ENCODE measurements around the gene CLEC6A.
"Not testable (repeated sequence)": the region's sequence is repeated elsewhere in the genome, so short reads cannot be mapped to it uniquely, and the experiment has no call there.

CLEC6A gene

DNA sequence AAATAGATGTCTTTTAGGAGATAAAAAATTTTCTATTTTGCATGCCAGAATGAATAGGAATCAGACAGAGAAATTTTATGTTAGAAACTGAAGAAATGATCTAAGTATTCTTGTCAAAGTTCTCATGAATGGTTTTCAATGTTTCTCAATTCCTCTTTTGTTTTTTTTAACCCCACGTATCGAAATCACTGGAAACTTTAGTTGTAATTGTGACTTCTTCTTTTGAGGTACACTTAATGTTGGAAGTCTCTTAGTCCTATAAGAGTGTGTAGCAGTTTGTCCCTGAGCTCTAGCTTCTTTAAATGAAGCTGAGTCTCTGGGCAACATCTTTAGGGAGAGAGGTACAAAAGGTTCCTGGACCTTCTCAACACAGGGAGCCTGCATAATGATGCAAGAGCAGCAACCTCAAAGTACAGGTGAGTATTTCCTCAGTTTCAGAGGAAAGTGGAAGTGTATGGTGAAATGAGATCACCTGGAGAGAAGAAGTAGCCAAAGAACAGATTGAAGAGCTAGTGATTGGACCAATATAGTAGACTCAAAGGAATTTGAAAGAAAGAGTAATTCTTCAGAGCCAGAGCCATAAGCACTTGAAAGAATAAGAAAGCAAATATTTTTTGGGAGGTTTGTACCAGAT, at the start of gene CLEC6A:
CLEC6A (plus strand) TSS at position 236 of the 634 bp plus-strand sequence; CDS start at position 386, 150 bp downstream.
- DNase-seq (ENCODE audit: low read depth in 2 of 2) = no peak

DNA sequence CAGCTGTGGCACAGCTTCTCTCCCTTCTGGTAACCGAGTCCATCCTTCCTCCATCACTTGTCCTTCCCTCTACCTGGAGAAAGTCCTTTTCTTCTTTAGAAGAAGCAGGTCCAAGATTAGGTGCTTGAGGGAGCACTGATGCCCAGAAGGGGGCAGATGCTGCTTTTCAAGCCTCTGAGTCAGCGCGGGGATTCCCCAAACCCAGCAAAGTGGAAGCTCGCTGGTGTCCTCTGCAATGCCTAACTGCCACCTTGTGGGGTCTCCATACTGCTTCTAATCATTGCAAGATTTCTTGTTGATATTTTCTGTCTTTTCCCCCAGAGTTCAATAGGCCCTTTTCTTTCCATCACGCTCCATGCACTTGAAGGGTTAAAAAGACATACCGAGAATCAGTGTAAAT, 36.2 kb upstream of the CLEC6A start:
- not testable (repeated sequence) for DNase-seq (ENCODE audit: low read depth in 2 of 2)

DNA sequence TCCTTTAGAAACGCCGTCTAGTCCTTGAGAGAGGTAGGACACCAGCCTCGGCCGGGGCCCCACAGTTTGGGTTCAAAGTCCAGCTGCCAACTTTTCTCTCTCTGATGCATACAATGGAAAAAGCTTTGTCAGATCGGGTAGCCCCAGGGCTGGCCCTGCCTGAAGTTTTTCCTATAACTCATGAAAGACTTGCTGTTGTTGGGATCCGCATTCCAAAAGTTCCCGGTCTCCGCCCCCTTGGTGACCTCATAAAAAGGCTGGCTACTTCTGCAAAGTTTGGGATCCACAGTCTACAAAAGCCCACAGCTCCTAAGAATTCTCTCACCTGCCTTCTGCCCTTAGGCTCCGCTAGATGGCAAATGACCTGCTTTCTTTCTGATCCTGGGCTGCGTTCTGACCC, 35.3 kb upstream of the CLEC6A start:
- DNase-seq (ENCODE audit: low read depth in 2 of 2) = no peak

- not testable (repeated sequence) for DNase-seq (ENCODE audit: low read depth in 2 of 2)
Observed at GRCh38 chr12:8444536-8445278, 11.1 kb upstream of the CLEC6A start.

DNA sequence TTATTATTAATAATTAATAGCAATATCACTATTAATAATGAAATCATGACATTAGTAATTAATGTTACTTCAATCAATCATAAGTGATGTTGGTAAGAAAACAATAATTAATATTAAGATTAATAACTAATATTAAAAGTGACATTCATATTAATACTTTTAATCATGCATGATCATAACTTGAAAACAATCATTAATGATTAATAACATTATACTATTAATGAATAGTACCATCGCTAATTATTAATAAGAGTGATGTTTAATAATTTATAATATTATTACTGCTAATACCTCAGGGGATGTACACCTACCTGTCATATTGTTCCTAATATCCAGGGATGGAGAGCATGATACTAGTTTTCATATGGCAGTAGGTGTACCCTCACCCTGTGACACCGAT, 10.0 kb upstream of the CLEC6A start:
- DNase-seq (ENCODE audit: low read depth in 2 of 2) = no peak

- DNase-seq (ENCODE audit: low read depth in 2 of 2) = no peak
Observed at GRCh38 chr12:8446642-8447547, 8.9 kb upstream of the CLEC6A start.

DNA sequence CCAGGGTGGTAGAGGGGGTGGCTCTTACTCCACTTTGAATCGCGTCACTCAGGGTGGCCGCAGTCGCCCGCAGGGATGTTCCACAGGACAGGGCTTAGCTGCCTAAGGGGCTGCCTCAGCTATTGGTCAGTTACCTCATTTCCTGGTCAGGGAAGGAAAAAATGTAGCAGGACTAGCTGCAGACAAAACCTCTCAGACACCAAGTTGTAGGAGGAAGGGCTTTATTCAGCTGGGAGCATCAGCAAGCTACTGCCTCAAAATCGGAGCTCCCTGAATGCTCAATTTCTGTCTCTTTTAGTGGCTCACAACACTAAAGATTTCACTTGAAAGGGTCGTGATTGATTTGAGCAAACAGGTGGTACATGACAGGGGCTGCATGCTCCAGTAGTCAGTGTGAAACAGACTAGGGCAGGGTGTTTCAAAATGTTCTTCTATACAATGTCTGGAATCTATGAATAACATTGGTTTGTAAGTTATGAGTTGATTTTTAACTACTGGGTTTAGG, 6.4 kb upstream of the CLEC6A start:
- no peak for DNase-seq (ENCODE audit: low read depth in 2 of 2)

DNA sequence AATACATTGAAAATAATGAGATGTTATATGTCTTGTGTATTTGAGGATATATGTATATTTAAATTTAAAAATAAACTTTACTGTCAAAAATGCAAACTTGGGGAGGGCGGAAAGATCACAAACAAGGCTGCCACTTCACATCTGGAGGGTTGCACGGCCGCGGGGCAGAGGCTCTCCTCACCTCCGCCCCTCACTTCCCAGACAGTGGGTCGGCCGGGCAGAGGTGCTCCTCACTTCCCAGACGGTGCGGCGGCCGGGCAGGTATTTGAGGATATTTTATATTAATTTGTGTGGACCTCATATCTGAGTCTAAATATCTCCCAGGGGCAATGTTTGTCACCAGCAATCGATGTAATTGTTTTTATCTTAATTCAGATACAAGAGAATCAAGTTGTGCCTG, 3.7 kb upstream of the CLEC6A start:
- DNase-seq (ENCODE audit: low read depth in 2 of 2) = no peak

DNA sequence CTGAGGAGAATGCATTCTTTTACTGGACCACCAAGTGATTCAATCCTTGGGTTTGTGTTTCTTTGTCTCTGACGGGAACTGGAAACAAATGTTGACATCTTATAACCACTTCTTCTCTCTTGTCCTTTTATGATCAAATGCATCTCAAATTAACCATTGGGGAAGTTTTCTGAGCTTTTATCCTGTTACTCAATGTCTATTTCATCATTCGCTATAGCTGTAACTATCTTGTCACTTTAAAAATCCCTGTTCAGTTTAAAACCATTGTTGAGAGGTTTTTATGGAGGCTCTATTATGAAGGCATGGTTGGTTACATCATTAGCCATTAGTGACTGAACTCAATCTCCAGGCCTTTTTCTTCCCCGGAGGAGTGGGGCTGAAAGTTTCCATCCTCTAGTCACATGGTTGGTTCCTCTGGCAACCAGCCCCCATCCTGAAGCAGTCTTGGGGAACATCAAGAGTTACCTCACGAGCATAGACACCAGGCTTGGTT, 2.7 kb upstream of the CLEC6A start:
- no peak for DNase-seq (ENCODE audit: low read depth in 2 of 2)

GRCh38 chr12:8453796-8454195, 2.0 kb upstream of the CLEC6A start:
- DNase-seq (ENCODE audit: low read depth in 2 of 2) = no peak

GRCh38 chr12:8455271-8455670, 491 bp upstream of the CLEC6A start:
- no peak for DNase-seq (ENCODE audit: low read depth in 2 of 2)

DNA sequence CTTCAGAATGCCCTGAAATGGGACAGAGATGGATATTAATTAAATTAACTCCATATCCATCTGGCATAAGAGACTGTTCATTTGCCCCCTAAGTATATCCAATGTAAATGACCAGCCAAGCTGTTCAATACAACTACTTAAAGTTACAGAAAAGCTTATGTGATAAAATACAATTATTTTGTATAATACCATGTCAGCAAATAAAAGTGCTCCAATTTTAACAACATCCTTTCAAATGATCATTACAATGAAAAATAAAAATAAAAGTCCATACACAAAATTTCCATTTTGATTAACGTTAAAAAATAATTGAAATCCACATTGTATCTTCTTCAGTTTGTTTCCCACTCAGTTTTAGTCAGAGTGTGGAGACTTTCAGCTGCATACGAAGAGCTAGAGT, 5.7 kb downstream of the CLEC6A start:
- no peak for DNase-seq (ENCODE audit: low read depth in 2 of 2)

DNA sequence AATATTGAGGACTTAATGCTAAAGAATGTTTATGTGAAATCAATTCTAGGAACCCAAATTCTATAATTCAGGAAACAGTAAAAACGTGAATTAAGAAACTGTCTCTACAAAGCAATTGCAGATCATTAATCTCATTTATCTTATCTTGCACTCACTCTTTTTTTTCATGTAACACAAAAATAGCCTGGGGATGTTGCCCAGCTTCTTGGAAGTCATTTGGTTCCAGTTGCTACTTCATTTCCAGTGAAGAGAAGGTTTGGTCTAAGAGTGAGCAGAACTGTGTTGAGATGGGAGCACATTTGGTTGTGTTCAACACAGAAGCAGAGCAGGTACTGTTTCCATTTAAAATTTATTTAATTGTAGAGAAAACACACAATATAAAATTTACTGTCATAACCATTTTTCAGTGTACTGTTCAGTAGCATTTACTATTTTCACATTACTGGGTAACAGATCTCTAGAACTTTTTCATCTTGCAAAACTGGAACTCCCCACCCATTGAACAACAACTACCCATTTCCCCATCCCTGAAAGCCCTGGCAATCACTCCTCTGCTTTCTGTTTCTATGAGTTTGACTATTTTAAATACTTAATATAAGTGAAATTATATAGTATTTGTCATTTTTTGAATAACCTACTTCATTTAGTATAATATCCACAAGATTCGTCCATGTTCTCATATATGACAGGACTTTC, 9.7 kb downstream of the CLEC6A start:
- DNase-seq (ENCODE audit: low read depth in 2 of 2) = no peak

DNA sequence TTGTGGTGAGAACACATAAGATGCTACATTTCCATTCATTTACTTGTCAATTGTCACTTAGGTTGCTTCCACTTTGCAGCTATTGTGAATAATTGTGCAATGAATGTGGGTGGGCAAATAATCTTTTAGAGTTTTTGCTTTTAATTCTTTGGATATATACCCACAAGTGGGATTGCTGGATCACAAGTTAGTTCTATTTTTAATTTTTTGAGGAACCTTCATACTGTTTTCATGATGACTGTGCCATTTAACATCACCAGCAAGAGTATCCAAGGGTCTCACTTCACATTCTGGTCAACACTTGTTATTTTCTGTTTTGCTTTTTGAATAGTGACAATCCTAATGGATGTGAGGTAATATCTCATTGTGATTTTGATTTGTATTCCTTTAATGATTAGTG, 10.5 kb downstream of the CLEC6A start:
- no peak for DNase-seq (ENCODE audit: low read depth in 2 of 2)

DNA sequence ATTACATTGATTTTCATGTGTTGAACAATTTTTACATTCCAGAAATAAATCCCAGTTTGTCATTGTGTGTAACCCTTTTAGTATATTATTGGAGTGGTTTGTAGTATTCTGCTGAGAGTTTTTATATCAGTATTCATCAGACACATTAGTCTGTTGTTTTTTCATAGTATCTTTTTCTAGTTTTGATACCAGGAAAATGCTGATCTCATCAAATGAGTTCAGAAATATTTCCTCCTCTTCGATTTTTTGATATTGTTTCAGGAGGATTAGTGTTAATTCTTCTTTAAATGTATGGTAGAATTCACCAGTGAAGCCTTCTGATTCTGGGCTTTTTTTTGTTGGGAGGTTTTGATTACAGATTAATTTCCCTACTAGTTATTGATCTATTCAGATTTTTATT, 15.3 kb downstream of the CLEC6A start:
- no peak for DNase-seq (ENCODE audit: low read depth in 2 of 2)

GRCh38 chr12:8475508-8476203, 19.9 kb downstream of the CLEC6A start:
- no peak for DNase-seq (ENCODE audit: low read depth in 2 of 2)

- no peak for DNase-seq (ENCODE audit: low read depth in 2 of 2)
Observed at GRCh38 chr12:8482571-8483061, 26.9 kb downstream of the CLEC6A start.

DNA sequence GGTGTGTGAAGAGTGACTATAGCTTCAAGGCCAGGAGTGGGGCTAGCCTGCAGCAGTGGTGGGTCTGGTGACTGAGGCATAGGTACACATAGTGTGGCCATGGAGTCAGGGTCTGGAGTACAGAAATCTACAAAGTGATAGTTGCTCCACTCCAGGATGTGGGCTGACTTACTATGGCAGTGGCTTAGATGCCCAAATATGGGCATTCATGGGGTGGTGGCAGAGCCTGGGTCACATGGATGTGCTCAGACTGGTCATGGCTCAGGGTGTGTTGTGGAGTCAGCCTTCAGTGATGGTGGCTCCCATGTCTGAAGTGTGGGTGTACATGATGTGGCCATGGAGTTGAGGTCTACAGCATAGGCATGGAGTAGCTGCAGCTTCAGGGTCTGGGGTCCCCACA, 27.3 kb downstream of the CLEC6A start:
- no peak for DNase-seq (ENCODE audit: low read depth in 2 of 2)

DNA sequence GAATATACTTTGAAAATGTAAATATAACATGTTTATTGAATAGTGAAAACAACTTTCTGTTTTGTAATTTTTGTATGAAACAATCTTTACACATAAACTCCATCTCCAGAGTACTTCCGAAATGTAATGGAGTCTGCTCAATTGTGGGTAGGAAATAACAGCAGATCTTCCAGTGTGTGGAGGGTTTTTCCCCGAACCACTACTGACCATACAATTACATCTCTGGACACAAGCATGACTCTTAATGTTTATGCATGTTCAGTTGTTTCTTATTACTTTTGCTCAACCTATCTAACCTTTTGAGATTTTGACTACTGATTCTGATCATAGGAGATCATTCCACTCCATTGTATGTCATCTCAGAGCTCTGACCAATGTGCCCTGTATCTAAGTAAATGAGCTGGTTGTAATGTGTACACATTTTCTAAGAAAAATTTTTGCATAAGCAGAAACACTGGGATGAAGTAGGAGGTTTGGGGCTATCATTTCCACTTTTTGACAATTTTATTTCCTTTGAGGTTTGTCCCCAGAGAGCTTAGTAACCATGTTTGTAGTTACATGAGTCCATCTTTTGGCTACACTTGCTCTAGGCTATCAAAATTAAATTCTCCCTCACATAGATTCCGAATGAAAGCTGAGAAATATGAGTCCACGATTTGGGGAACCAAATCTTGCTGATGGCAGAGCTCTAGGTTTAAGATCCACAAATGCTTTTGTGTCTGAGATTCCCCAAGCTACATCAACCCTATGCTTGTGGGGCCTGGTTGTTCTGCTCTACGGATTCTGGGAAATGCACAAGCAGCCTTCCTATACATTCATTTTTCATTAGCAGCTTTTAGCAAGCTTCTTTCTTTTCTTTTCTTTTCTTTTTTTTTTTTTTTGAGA, 36.1 kb downstream of the CLEC6A start:
- DNase-seq (ENCODE audit: low read depth in 2 of 2) = no peak

- no peak for DNase-seq (ENCODE audit: low read depth in 2 of 2)
Observed at GRCh38 chr12:8493084-8493483, 37.3 kb downstream of the CLEC6A start.
